Smooth muscle cell of trachea (primary cell): ENCODE results near the gene CCDC6. TPM values are rescaled to one million over a fixed set of nuclear protein-coding genes. Genes with fewer than 3 reads are reported as not detected.

Experiments used
- total RNA-seq: library from RNA; depleted of rRNA; stranded (reverse); fragments of >200 nt; gene quantifications from 2 replicates; pipeline ENCODE4 v1.2.1, GENCODE V29; 2014

The CCDC6 gene
- total RNA-seq: 34.7 and 42.2 TPM in 2 replicates

GRCh38 chr10:59906417-59907202 is at the start of gene CCDC6:
CCDC6 (minus strand) TSS chr10:59906556; CDS start chr10:59906424, 132 bp downstream.

DNA sequence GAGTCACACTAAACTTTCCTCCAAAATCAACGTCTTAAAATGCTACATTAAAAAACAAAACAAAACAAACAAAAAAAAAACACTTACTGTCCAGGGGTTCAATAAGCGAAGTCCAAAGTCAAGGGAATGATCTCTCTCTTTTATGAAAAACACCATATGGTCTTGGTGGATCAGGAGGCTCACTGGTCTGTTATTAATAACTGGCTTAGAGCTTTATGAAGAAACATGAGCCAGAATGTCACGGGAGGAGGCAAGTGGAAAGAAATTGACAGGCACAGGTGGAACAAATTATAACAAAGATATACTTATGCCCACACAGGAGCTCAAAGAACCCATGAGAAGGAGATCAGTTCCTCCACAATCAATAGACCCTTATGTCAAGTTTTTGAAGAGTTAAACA is 153.1 kb downstream of the CCDC6 start, which contains the start of gene MRLN:
Gene MRLN (minus strand): TSS at position 189 of the 400 bp plus-strand sequence.

Other genes with a start within 250 kb of the CCDC6 start
- 0.33 and 1.9 TPM in 2 replicates for gene SLC16A9, start 196.7 kb downstream of the CCDC6 start, total RNA-seq
- gene MRLN, start 153.1 kb downstream of the CCDC6 start, total RNA-seq: not detected in 2 replicates